Mucosa of rectum (tissue), 2 donors: ENCODE measurements around the gene ZP1.

Experiments used
- H3K27ac ChIP-seq, 2 donors: one replicate each; pipeline ENCODE4 v1.7.0; 2013; ENCODE audit warnings: inconsistent platforms in 2 of 2, low read depth in 2 of 2, low read length in 2 of 2
- H3K27me3 ChIP-seq, 2 donors: one replicate each; pipeline ENCODE4 v1.7.0; 2013; ENCODE audit warnings: low read length in 2 of 2; ENCODE audit not compliant: control insufficient read depth in 2 of 2, insufficient read depth in 2 of 2
- H3K36me3 ChIP-seq, 2 donors: one replicate each; pipeline ENCODE4 v1.7.0; 2013; ENCODE audit warnings: low read length in 2 of 2; ENCODE audit not compliant: control insufficient read depth in 2 of 2, insufficient read depth in 2 of 2
- H3K4me1 ChIP-seq, 2 donors: one replicate each; pipeline ENCODE4 v1.7.0; 2013; ENCODE audit warnings: low read length in 2 of 2, mild to moderate bottlenecking in 1 of 2; ENCODE audit not compliant: control insufficient read depth in 2 of 2, insufficient read depth in 2 of 2
- H3K4me3 ChIP-seq, 2 donors: one replicate each; pipeline ENCODE4 v1.7.0; 2013; ENCODE audit warnings: low read length in 2 of 2
- H3K9ac ChIP-seq, 2 donors: one replicate each; pipeline ENCODE4 v1.7.0; 2013; ENCODE audit warnings: low read length in 2 of 2, low read depth in 1 of 2, mild to moderate bottlenecking in 1 of 2
- H3K9me3 ChIP-seq, 2 donors: one replicate each; pipeline ENCODE4 v1.7.0; 2013; ENCODE audit warnings: low read length in 2 of 2; ENCODE audit not compliant: control insufficient read depth in 2 of 2
- donor health status: healthy.
- donor health status: Normal muscosa, but diverticular disease.

Gene ZP1

GRCh38 chr11:60844870-60845221 lies 22.5 kb upstream of the ZP1 start:
- H3K27me3 ChIP-seq: no peaks in the 10 kb centered on the region
- H3K4me1 ChIP-seq: peaks cover 28 to 29% of the 10 kb centered on the region in 2 donors
- H3K9me3 ChIP-seq: no peaks in the 10 kb centered on the region
- no peak overlapping the region for H3K9ac ChIP-seq
- no peak overlapping the region for H3K4me3 ChIP-seq
- peaks cover 7 to 15% of the 10 kb centered on the region in 2 donors for H3K36me3 ChIP-seq
- no peak overlapping the region for H3K27ac ChIP-seq

GRCh38 chr11:60845338-60845737 lies 22.0 kb upstream of the ZP1 start:
- Histone ChIP-seq H3K27ac (no peak overlapping the region), H3K27me3 (no peaks in the 10 kb centered on the region), H3K9ac (no peak overlapping the region), H3K4me1 (peaks cover 28 to 29% of the 10 kb centered on the region in 2 donors), H3K4me3 (no peak overlapping the region), H3K9me3 (no peaks in the 10 kb centered on the region), H3K36me3 (peaks cover 8 to 16% of the 10 kb centered on the region in 2 donors)

- Histone ChIP-seq H3K4me1 (peaks cover 23 to 27% of the 10 kb centered on the region in 2 donors), H3K9me3 (no peaks in the 10 kb centered on the region), H3K9ac (no peak overlapping the region), H3K27ac (no peak overlapping the region), H3K36me3 (peaks cover 18 to 30% of the 10 kb centered on the region in 2 donors), H3K27me3 (no peaks in the 10 kb centered on the region), H3K4me3 (no peak overlapping the region)
Observed at GRCh38 chr11:60847281-60847680, 20.1 kb upstream of the ZP1 start.

GRCh38 chr11:60847896-60848295 lies 19.4 kb upstream of the ZP1 start:
- Histone ChIP-seq H3K9me3 (no peaks in the 10 kb centered on the region), H3K36me3 (peaks cover 18 to 30% of the 10 kb centered on the region in 2 donors), H3K9ac (no peak overlapping the region), H3K4me3 (no peak overlapping the region), H3K4me1 (peaks cover 24 to 25% of the 10 kb centered on the region in 2 donors), H3K27ac (no peak overlapping the region), H3K27me3 (no peaks in the 10 kb centered on the region)

- Histone ChIP-seq H3K36me3 (peaks cover 18 to 30% of the 10 kb centered on the region in 2 donors), H3K9me3 (no peaks in the 10 kb centered on the region), H3K4me1 (peaks cover 17 to 22% of the 10 kb centered on the region in 2 donors), H3K4me3 (no peak overlapping the region), H3K27me3 (no peaks in the 10 kb centered on the region), H3K9ac (no peak overlapping the region), H3K27ac (peak overlapping the region in 1 of 2 donors; percentile 43)
Observed at GRCh38 chr11:60848714-60849151, 18.6 kb upstream of the ZP1 start.

GRCh38 chr11:60849641-60850520 lies 17.5 kb upstream of the ZP1 start:
- peaks cover 10 to 14% of the 10 kb centered on the region in 2 donors for H3K4me1 ChIP-seq
- no peak overlapping the region for H3K9ac ChIP-seq
- no peak overlapping the region for H3K27ac ChIP-seq
- peaks cover 18 to 30% of the 10 kb centered on the region in 2 donors for H3K36me3 ChIP-seq
- H3K4me3 ChIP-seq: no peak overlapping the region
- no peaks in the 10 kb centered on the region for H3K9me3 ChIP-seq
- no peaks in the 10 kb centered on the region for H3K27me3 ChIP-seq

- Histone ChIP-seq H3K27me3 (no peaks in the 10 kb centered on the region), H3K36me3 (peaks cover 18 to 30% of the 10 kb centered on the region in 2 donors), H3K4me3 (peak overlapping the region; percentile 60 to 65), H3K27ac (peak overlapping the region; percentile 58 to 79), H3K9ac (peak overlapping the region; percentile 14 to 59), H3K9me3 (no peaks in the 10 kb centered on the region), H3K4me1 (peaks cover 10 to 24% of the 10 kb centered on the region in 2 donors)
Observed at GRCh38 chr11:60851327-60852104, 15.8 kb upstream of the ZP1 start.

- peaks cover 10 to 24% of the 10 kb centered on the region in 2 donors for H3K4me1 ChIP-seq
- peaks cover 18 to 30% of the 10 kb centered on the region in 2 donors for H3K36me3 ChIP-seq
- peak overlapping the region; percentile 60 to 65 for H3K4me3 ChIP-seq
- no peaks in the 10 kb centered on the region for H3K27me3 ChIP-seq
- no peaks in the 10 kb centered on the region for H3K9me3 ChIP-seq
- H3K9ac ChIP-seq: peak overlapping the region; percentile 14 to 59
- peak overlapping the region; percentile 58 to 79 for H3K27ac ChIP-seq
Observed at GRCh38 chr11:60852117-60852981, 15.0 kb upstream of the ZP1 start.

- Histone ChIP-seq H3K9ac (peak overlapping the region in 1 of 2 donors; percentile 59), H3K9me3 (no peaks in the 10 kb centered on the region), H3K36me3 (peaks cover 17 to 28% of the 10 kb centered on the region in 2 donors), H3K4me1 (peaks cover 10 to 24% of the 10 kb centered on the region in 2 donors), H3K4me3 (peak overlapping the region; percentile 60 to 65), H3K27me3 (no peaks in the 10 kb centered on the region), H3K27ac (peak overlapping the region; percentile 58 to 79)
Observed at GRCh38 chr11:60852982-60853950, 14.1 kb upstream of the ZP1 start.
